Liver (tissue), 9 donors: Measurements from ENCODE around the gene PNRC1. TPM values are rescaled to one million over a fixed set of nuclear protein-coding genes. Genes with fewer than 3 reads are reported as not detected.

Experiments used
- DNase-seq: peaks from one replicate; pipeline ENCODE4 v3.0.0-alpha.2; 2017; ENCODE audit warnings: low spot score
- H3K27ac ChIP-seq, 2 donors: one replicate each; pipeline ENCODE4 v1.7.0; 2013; ENCODE audit warnings: inconsistent platforms in 2 of 2, low read length in 2 of 2, control low read depth in 1 of 2, low read depth in 1 of 2, mild to moderate bottlenecking in 1 of 2
- H3K27me3 ChIP-seq, 4 donors: one replicate each; pipeline versions ENCODE4 v1.6.1 to v1.7.0; 2013; ENCODE audit warnings: low read length in 3 of 4, inconsistent platforms in 1 of 4, mild to moderate bottlenecking in 1 of 4, moderate library complexity in 1 of 4; ENCODE audit not compliant: control insufficient read depth in 4 of 4, insufficient read depth in 4 of 4
- H3K36me3 ChIP-seq, 4 donors: one replicate each; pipeline versions ENCODE4 v1.6.1 to v1.7.0; 2013; ENCODE audit warnings: low read length in 3 of 4, mild to moderate bottlenecking in 3 of 4, low read depth in 1 of 4, moderate library complexity in 1 of 4; ENCODE audit not compliant: control insufficient read depth in 4 of 4, insufficient read depth in 3 of 4
- H3K4me1 ChIP-seq, 4 donors: one replicate each; pipeline versions ENCODE4 v1.6.1 to v1.7.0; 2013; ENCODE audit warnings: low read length in 3 of 4, mild to moderate bottlenecking in 3 of 4, moderate library complexity in 1 of 4; ENCODE audit not compliant: control insufficient read depth in 4 of 4, insufficient read depth in 4 of 4
- H3K4me3 ChIP-seq, 3 donors: one replicate each; pipeline versions ENCODE4 v1.6.1 to v1.7.0; 2013; ENCODE audit warnings: low read length in 3 of 3, control low read depth in 1 of 3, low read depth in 1 of 3, mild to moderate bottlenecking in 1 of 3
- H3K9ac ChIP-seq, 2 donors: one replicate each; pipeline ENCODE4 v1.7.0; 2013; ENCODE audit warnings: low read length in 2 of 2, mild to moderate bottlenecking in 2 of 2, moderate library complexity in 2 of 2, control low read depth in 1 of 2, low read depth in 1 of 2
- H3K9me3 ChIP-seq, 4 donors: one replicate each; pipeline versions ENCODE4 v1.6.1 to v1.7.0; 2013; ENCODE audit warnings: low read length in 3 of 4; ENCODE audit not compliant: control insufficient read depth in 4 of 4
- EGR1 ChIP-seq, 2 donors: IDR thresholded peaks; 2 replicates each; pipeline ENCODE4 v1.6.1; 2016 to 2018; ENCODE audit warnings: antibody characterized with exemption in 2 of 2, low read depth in 2 of 2
- FOXA1 ChIP-seq: IDR thresholded peaks from 2 replicates; pipeline ENCODE4 v1.6.1; 2016; ENCODE audit warnings: antibody characterized with exemption
- FOXA2 ChIP-seq: IDR thresholded peaks from 2 replicates; pipeline ENCODE4 v1.6.1; 2016; ENCODE audit warnings: antibody characterized with exemption
- GABPA ChIP-seq, 2 donors: IDR thresholded peaks in 1 of 2; conservative IDR thresholded peaks in 1 of 2; 2 replicates each; pipeline ENCODE4 v1.6.1; 2016; ENCODE audit warnings: antibody characterized with exemption in 2 of 2, mild to moderate bottlenecking in 1 of 2, moderate library complexity in 1 of 2
- HNF4A ChIP-seq, 2 donors: conservative IDR thresholded peaks; 2 replicates each; pipeline ENCODE4 v1.6.1; 2016; ENCODE audit warnings: antibody characterized with exemption in 2 of 2, mild to moderate bottlenecking in 2 of 2
- HNF4G ChIP-seq: IDR thresholded peaks from 2 replicates; pipeline ENCODE4 v1.6.1; 2016; ENCODE audit warnings: antibody characterized with exemption
- JUND ChIP-seq, 2 donors: IDR thresholded peaks; 2 replicates each; pipeline ENCODE4 v1.6.1; 2016; ENCODE audit warnings: antibody characterized with exemption in 2 of 2
- NR2F2 ChIP-seq: IDR thresholded peaks from 2 replicates; pipeline ENCODE4 v1.6.1; 2016; ENCODE audit warnings: antibody characterized with exemption
- RAD21 ChIP-seq, 2 donors: IDR thresholded peaks; 2 replicates each; pipeline ENCODE4 v1.6.1; 2016; ENCODE audit warnings: antibody characterized with exemption in 2 of 2, mild to moderate bottlenecking in 2 of 2
- RXRA ChIP-seq, 2 donors: IDR thresholded peaks; 2 replicates each; pipeline ENCODE4 v1.6.1; 2017 to 2018; ENCODE audit warnings: antibody characterized with exemption in 2 of 2, mild to moderate bottlenecking in 1 of 2
- SP1 ChIP-seq: IDR thresholded peaks from 2 replicates; pipeline ENCODE4 v1.6.1; 2018; ENCODE audit warnings: antibody characterized with exemption, mild to moderate bottlenecking
- TAF1 ChIP-seq: conservative IDR thresholded peaks from 2 replicates; pipeline ENCODE4 v1.6.1; 2016; ENCODE audit warnings: antibody characterized with exemption, mild to moderate bottlenecking
- YY1 ChIP-seq: IDR thresholded peaks from 2 replicates; pipeline ENCODE4 v1.6.1; 2016; ENCODE audit warnings: antibody characterized with exemption, mild to moderate bottlenecking
- WGBS: extraction: QIAGEN DNeasy Blood & Tissue Kit; methylation state at CpG from one replicate; pipeline ENCODE4 v1.1.7; 2013; 5-methylcytosine and 5-hydroxymethylcytosine counted together
- polyA plus RNA-seq, 2 donors: library from polyadenylated mRNA; stranded (reverse) in 1 of 2; unstranded in 1 of 2; fragments of 200-250 nt in 1 of 2; fragments of >200 nt in 1 of 2; fragmentation: Nextera tagmentation in 1 of 2; extraction: Ambion mirVana in 1 of 2; gene quantifications; one replicate each; pipeline versions ENCODE4 v1.2.1 to v1.2.3, GENCODE V29; 2013 to 2015
- total RNA-seq, 2 donors: library from RNA; depleted of rRNA; stranded (reverse); fragments of >200 nt; gene quantifications; one replicate each; pipeline ENCODE4 v1.2.3, GENCODE V29; 2014
- TF ChIP-seq, protein P1 (sequence below): IDR thresholded peaks from 2 replicates; pipeline ENCODE4 v1.6.1; 2016; ENCODE audit warnings: antibody characterized with exemption
- TF ChIP-seq, protein P2 (sequence below): IDR thresholded peaks from 2 replicates; pipeline ENCODE4 v1.6.1; 2016; ENCODE audit warnings: antibody characterized with exemption
- TF ChIP-seq, protein P3 (sequence below): fragments of 150-350 bp; IDR thresholded peaks from 2 replicates; pipeline ENCODE4 v1.5.1; 2017; ENCODE audit warnings: improper control_type of control experiment, low read depth, low read length; ENCODE audit not compliant: missing input control
- TF ChIP-seq, protein P4 (sequence below): IDR thresholded peaks from 2 replicates; pipeline ENCODE4 v1.6.1; 2016; ENCODE audit warnings: antibody characterized with exemption, mild to moderate bottlenecking
- donor health status: healthy.
- donor health status: healthy.
- donor health status: healthy.
- donor health status: healthy.
- donor health status: healthy.

Gene PNRC1
- total and polyA plus RNA-seq, 4 donors: 27.4 to 71.4 (median 53.6) TPM

DNA sequence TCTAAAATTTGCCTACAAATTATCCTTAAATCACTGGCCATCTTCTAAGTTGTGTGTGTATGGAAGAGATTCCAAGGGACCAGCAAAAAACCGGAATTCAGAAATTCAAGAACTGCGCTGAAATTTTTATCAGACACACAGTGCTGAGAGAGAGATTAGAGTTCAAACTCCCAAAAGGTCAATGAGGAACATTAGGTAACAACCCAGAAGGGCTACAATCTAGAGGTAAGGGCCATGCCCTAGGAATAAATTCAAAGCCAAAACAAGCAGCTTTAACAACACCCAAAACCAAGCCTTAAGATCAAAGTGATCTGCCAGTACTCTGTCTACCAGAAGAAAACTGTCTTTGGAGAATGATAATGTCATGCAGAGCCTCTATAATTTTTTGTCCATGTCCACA is 19.6 kb downstream of the PNRC1 start:
- H3K4me3 ChIP-seq: no peak overlapping the region
- H3K9ac ChIP-seq: peak overlapping the region in 1 of 2 donors; percentile 44
- TF ChIP-seq YY1 (peak; percentile 23), SP1 (peak; percentile 49), HNF4A (conservative IDR thresholded peaks at IDR 0.05) (peak; percentile 66 to 71), RXRA (IDR thresholded peaks at IDR 0.05) (peak; percentile 82 to 84), NR2F2 (peak; percentile 50), RAD21 (IDR thresholded peaks at IDR 0.05) (peak; percentile 33 to 34), GABPA (IDR thresholded peaks at IDR 0.05 in 1 of 2, conservative IDR thresholded peaks at IDR 0.05 in 1 of 2) (no peak)
- TF ChIP-seq, protein P1, sequence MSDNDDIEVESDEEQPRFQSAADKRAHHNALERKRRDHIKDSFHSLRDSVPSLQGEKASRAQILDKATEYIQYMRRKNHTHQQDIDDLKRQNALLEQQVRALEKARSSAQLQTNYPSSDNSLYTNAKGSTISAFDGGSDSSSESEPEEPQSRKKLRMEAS: peak; percentile 15
- TF ChIP-seq, protein P2, sequence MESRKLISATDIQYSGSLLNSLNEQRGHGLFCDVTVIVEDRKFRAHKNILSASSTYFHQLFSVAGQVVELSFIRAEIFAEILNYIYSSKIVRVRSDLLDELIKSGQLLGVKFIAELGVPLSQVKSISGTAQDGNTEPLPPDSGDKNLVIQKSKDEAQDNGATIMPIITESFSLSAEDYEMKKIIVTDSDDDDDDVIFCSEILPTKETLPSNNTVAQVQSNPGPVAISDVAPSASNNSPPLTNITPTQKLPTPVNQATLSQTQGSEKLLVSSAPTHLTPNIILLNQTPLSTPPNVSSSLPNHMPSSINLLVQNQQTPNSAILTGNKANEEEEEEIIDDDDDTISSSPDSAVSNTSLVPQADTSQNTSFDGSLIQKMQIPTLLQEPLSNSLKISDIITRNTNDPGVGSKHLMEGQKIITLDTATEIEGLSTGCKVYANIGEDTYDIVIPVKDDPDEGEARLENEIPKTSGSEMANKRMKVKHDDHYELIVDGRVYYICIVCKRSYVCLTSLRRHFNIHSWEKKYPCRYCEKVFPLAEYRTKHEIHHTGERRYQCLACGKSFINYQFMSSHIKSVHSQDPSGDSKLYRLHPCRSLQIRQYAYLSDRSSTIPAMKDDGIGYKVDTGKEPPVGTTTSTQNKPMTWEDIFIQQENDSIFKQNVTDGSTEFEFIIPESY: no peak
- DNase-seq: no peak
- peak overlapping the region; percentile 27 to 40 for H3K27ac ChIP-seq
- H3K36me3 ChIP-seq: no peaks in the 10 kb centered on the region
- WGBS: 40% methylated on average over 2 of the region's 2 CpGs
- no peaks in the 10 kb centered on the region for H3K9me3 ChIP-seq
- H3K27me3 ChIP-seq: no peaks in the 10 kb centered on the region
- H3K4me1 ChIP-seq: peaks cover 0 to 4% (median 3%) of the 10 kb centered on the region in 4 donors

DNA sequence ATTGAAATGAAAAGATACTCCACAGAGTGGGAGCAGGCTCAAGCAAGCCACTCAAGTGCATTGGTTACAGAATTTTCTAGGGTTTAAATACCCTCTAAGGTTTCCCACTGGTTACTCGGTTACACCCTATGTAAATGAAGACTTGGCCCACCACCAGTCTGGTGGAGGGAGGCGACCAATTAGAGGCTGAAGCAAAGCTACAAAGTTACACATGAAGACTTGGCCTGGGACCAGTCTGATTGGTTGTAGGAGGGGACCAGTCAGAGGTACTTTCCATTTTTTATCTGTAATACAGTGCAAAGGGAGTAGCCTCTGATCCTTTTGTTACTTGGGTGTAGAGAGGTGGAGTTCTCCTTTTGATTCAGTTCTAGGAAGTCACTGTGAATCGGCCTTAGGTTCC is 29.7 kb downstream of the PNRC1 start:
- TF ChIP-seq HNF4A (conservative IDR thresholded peaks at IDR 0.05) (no peak), NR2F2 (no peak), RXRA (IDR thresholded peaks at IDR 0.05) (no peak)
- no peak overlapping the region for H3K9ac ChIP-seq
- 95% methylated on average over 3 of the region's 3 CpGs for WGBS

DNA sequence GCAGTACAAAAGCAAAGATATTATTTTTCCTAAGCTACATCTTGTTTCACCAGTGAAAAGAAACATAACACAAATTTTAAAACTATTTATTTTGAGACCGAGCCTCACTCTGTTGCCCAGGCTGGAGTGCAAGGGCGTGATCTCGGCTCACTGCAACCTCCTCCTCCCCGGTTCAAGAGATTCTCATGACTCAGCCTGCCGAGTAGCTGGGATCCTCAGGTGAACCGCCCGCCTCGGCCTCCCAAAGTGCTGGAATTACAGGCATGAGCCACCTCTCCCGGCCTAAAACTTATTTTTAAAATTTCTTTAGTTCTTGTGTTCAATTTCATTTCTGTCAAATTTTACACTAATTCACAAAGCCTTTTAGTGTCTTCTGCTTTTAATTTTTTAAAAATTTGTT is 31.4 kb downstream of the PNRC1 start:
- no peak for DNase-seq
- no peaks in the 10 kb centered on the region for H3K9me3 ChIP-seq
- H3K27ac ChIP-seq: no peak overlapping the region
- 98% methylated on average over 9 of the region's 9 CpGs for WGBS
- no peaks in the 10 kb centered on the region for H3K27me3 ChIP-seq
- no peak overlapping the region for H3K9ac ChIP-seq
- TF ChIP-seq, protein P2: no peak
- TF ChIP-seq, protein P3, sequence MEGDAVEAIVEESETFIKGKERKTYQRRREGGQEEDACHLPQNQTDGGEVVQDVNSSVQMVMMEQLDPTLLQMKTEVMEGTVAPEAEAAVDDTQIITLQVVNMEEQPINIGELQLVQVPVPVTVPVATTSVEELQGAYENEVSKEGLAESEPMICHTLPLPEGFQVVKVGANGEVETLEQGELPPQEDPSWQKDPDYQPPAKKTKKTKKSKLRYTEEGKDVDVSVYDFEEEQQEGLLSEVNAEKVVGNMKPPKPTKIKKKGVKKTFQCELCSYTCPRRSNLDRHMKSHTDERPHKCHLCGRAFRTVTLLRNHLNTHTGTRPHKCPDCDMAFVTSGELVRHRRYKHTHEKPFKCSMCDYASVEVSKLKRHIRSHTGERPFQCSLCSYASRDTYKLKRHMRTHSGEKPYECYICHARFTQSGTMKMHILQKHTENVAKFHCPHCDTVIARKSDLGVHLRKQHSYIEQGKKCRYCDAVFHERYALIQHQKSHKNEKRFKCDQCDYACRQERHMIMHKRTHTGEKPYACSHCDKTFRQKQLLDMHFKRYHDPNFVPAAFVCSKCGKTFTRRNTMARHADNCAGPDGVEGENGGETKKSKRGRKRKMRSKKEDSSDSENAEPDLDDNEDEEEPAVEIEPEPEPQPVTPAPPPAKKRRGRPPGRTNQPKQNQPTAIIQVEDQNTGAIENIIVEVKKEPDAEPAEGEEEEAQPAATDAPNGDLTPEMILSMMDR: no peak
- TF ChIP-seq EGR1 (IDR thresholded peaks at IDR 0.05; ENCODE audit: low read depth in 2 of 2) (no peak), GABPA (IDR thresholded peaks at IDR 0.05 in 1 of 2, conservative IDR thresholded peaks at IDR 0.05 in 1 of 2) (no peak), JUND (IDR thresholded peaks at IDR 0.05) (no peak), TAF1 (no peak), HNF4G (no peak), HNF4A (conservative IDR thresholded peaks at IDR 0.05) (no peak), FOXA1 (no peak), YY1 (no peak), FOXA2 (no peak), SP1 (no peak), RAD21 (IDR thresholded peaks at IDR 0.05) (no peak), RXRA (IDR thresholded peaks at IDR 0.05) (no peak), NR2F2 (no peak)
- TF ChIP-seq, protein P4, sequence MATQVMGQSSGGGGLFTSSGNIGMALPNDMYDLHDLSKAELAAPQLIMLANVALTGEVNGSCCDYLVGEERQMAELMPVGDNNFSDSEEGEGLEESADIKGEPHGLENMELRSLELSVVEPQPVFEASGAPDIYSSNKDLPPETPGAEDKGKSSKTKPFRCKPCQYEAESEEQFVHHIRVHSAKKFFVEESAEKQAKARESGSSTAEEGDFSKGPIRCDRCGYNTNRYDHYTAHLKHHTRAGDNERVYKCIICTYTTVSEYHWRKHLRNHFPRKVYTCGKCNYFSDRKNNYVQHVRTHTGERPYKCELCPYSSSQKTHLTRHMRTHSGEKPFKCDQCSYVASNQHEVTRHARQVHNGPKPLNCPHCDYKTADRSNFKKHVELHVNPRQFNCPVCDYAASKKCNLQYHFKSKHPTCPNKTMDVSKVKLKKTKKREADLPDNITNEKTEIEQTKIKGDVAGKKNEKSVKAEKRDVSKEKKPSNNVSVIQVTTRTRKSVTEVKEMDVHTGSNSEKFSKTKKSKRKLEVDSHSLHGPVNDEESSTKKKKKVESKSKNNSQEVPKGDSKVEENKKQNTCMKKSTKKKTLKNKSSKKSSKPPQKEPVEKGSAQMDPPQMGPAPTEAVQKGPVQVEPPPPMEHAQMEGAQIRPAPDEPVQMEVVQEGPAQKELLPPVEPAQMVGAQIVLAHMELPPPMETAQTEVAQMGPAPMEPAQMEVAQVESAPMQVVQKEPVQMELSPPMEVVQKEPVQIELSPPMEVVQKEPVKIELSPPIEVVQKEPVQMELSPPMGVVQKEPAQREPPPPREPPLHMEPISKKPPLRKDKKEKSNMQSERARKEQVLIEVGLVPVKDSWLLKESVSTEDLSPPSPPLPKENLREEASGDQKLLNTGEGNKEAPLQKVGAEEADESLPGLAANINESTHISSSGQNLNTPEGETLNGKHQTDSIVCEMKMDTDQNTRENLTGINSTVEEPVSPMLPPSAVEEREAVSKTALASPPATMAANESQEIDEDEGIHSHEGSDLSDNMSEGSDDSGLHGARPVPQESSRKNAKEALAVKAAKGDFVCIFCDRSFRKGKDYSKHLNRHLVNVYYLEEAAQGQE: no peak
- TF ChIP-seq, protein P1: no peak
- H3K4me3 ChIP-seq: no peak overlapping the region
- H3K36me3 ChIP-seq: no peaks in the 10 kb centered on the region
- peaks cover 0 to 2% (median under 1%) of the 10 kb centered on the region in 4 donors for H3K4me1 ChIP-seq

More for the DNA sequence above, 29.7 kb downstream of the PNRC1 start:
- Histone ChIP-seq H3K27me3 (no peaks in the 10 kb centered on the region), H3K27ac (no peak overlapping the region), H3K9me3 (no peaks in the 10 kb centered on the region), H3K4me3 (no peak overlapping the region), H3K36me3 (no peaks in the 10 kb centered on the region), H3K4me1 (no peaks in the 10 kb centered on the region)
- DNase-seq: no peak
